Fibroblast of lung (primary cell): ENCODE results near the gene PPP2R1B. TPM values are rescaled to one million over a fixed set of nuclear protein-coding genes. Genes with fewer than 3 reads are reported as not detected.

ENCODE experiments used
- DNase-seq, 2 donors: peaks; one replicate each; pipeline versions ENCODE4 v3.0.0 to v3.0.0-alpha.2; 2010; ENCODE audit warnings: low read depth in 2 of 2
- H2AFZ ChIP-seq: 2 replicates; pipeline ENCODE4 v1.5.1; 2012; ENCODE audit warnings: low read length, control low read depth, inconsistent platforms
- H3K27ac ChIP-seq: 2 replicates; pipeline ENCODE4 v1.5.1; 2011; ENCODE audit warnings: low read length, control low read depth; ENCODE audit not compliant: insufficient read depth
- H3K27me3 ChIP-seq: 2 replicates; pipeline ENCODE4 v1.5.1; 2011; ENCODE audit warnings: mild to moderate bottlenecking, low read length; ENCODE audit not compliant: control insufficient read depth, insufficient read depth
- H3K36me3 ChIP-seq: 2 replicates; pipeline ENCODE4 v1.5.1; 2011; ENCODE audit warnings: low read length; ENCODE audit not compliant: control insufficient read depth, insufficient read depth
- H3K4me1 ChIP-seq: 2 replicates; pipeline ENCODE4 v1.5.1; 2011; ENCODE audit warnings: low read length; ENCODE audit not compliant: control insufficient read depth, insufficient read depth; ENCODE audit errors: extremely low read depth
- H3K4me2 ChIP-seq: 2 replicates; pipeline ENCODE4 v1.5.1; 2011; ENCODE audit warnings: low read length, control low read depth; ENCODE audit not compliant: insufficient read depth; ENCODE audit errors: extremely low read depth
- H3K4me3 ChIP-seq, 4 experiments: fragments of 200-600 bp in 1 of 4; sonication (generic) in 1 of 4; replicated peaks in 1 of 4; 2 replicates each; pipeline ENCODE4 v1.5.1; 2011 to 2016; ENCODE audit warnings: low read length in 4 of 4, low read depth in 3 of 4, mild to moderate bottlenecking in 3 of 4, control low read depth in 2 of 4, inconsistent platforms in 1 of 4, mixed read lengths in 1 of 4; ENCODE audit not compliant: insufficient read depth in 1 of 4; ENCODE audit errors: control extremely low read depth in 1 of 4
- H3K79me2 ChIP-seq: 2 replicates; pipeline ENCODE4 v1.5.1; 2012; ENCODE audit warnings: mild to moderate bottlenecking, low read length, inconsistent platforms; ENCODE audit not compliant: control insufficient read depth, insufficient read depth
- H3K9ac ChIP-seq: 2 replicates; pipeline ENCODE4 v1.5.1; 2011; ENCODE audit warnings: mild to moderate bottlenecking, low read length, control low read depth; ENCODE audit not compliant: insufficient read depth
- H3K9me3 ChIP-seq: 2 replicates; pipeline ENCODE4 v1.5.1; 2012; ENCODE audit warnings: low read depth, low read length; ENCODE audit not compliant: control insufficient read depth, insufficient read depth
- H4K20me1 ChIP-seq: 2 replicates; pipeline ENCODE4 v1.5.1; 2011; ENCODE audit warnings: low read length; ENCODE audit not compliant: control insufficient read depth, insufficient read depth; ENCODE audit errors: extremely low read depth
- CTCF ChIP-seq, 2 donors: IDR thresholded peaks in 1 of 2; conservative IDR thresholded peaks in 1 of 2; 1 replicate in 1 of 2; 2 replicates in 1 of 2; pipeline ENCODE4 v1.5.1; 2011 to 2012; ENCODE audit warnings: low read length in 2 of 2, control low read depth in 1 of 2, inconsistent platforms in 1 of 2, low read depth in 1 of 2, mild to moderate bottlenecking in 1 of 2
- EZH2 ChIP-seq: IDR thresholded peaks from 2 replicates; pipeline ENCODE4 v1.5.1; 2012; ENCODE audit warnings: low read length, control low read depth, mild to moderate bottlenecking; ENCODE audit errors: missing control alignments
- polyA plus RNA-seq, 2 donors: library from polyadenylated mRNA; depleted of rRNA in 1 of 2; stranded (reverse) in 1 of 2; unstranded in 1 of 2; fragments of >200 nt; gene quantifications; 2 replicates each; pipeline ENCODE4 v1.2.1, GENCODE V29; 2011 to 2012; ENCODE audit warnings: missing spikeins in 1 of 2
- total RNA-seq: library from RNA; depleted of rRNA; stranded (reverse); fragments of >200 nt; gene quantifications from 2 replicates; pipeline ENCODE4 v1.2.1, GENCODE V29; 2014

PPP2R1B gene
- total and polyA plus RNA-seq, 2 donors (not counting 1 experiment from before 2014, with no cell fraction given), result 40.3 to 43.1 TPM

GRCh38 chr11:111729071-111729830 lies 36.9 kb downstream of the PPP2R1B start:
- Histone ChIP-seq H3K9ac (no peak overlapping the region), H4K20me1 (no peaks in the 10 kb centered on the region), H3K79me2 (no peaks in the 10 kb centered on the region), H3K4me1 (peaks cover 23% of the 10 kb centered on the region), H3K27ac (no peak overlapping the region), H3K27me3 (no peaks in the 10 kb centered on the region), H3K4me3 (no peak overlapping the region), H2AFZ (no peak overlapping the region), H3K9me3 (no peaks in the 10 kb centered on the region), H3K4me2 (no peak overlapping the region), H3K36me3 (peaks cover 6% of the 10 kb centered on the region)
- TF ChIP-seq CTCF (conservative IDR thresholded peaks at IDR 0.05 in 1 of 2, IDR thresholded peaks at IDR 0.05 in 1 of 2; ENCODE audit: low read depth in 1 of 2, low read length in 2 of 2) (no peak), EZH2 (no peak)
- peak in 1 of 2 donors; percentile 49 for DNase-seq

- Histone ChIP-seq H3K9me3 (no peaks in the 10 kb centered on the region), H3K36me3 (peaks cover 10% of the 10 kb centered on the region), H3K4me3 (no peak overlapping the region)
Observed at GRCh38 chr11:111727431-111727830, 38.8 kb downstream of the PPP2R1B start.

GRCh38 chr11:111726301-111726713 lies 39.9 kb downstream of the PPP2R1B start:
- Histone ChIP-seq H2AFZ (no peak overlapping the region), H3K79me2 (no peaks in the 10 kb centered on the region), H3K9me3 (no peaks in the 10 kb centered on the region), H4K20me1 (no peaks in the 10 kb centered on the region), H3K9ac (no peak overlapping the region), H3K27me3 (no peaks in the 10 kb centered on the region), H3K4me3 (no peak overlapping the region), H3K4me1 (peaks cover 5% of the 10 kb centered on the region), H3K36me3 (peaks cover 12% of the 10 kb centered on the region), H3K27ac (no peak overlapping the region), H3K4me2 (no peak overlapping the region)
- TF ChIP-seq CTCF (conservative IDR thresholded peaks at IDR 0.05 in 1 of 2, IDR thresholded peaks at IDR 0.05 in 1 of 2; ENCODE audit: low read depth in 1 of 2, low read length in 2 of 2) (no peak), EZH2 (no peak)
- DNase-seq, result no peak

More at GRCh38 chr11:111727431-111727830, 38.8 kb downstream of the PPP2R1B start:
- no peak for DNase-seq
- TF ChIP-seq EZH2 (no peak), CTCF (conservative IDR thresholded peaks at IDR 0.05 in 1 of 2, IDR thresholded peaks at IDR 0.05 in 1 of 2; ENCODE audit: low read depth in 1 of 2, low read length in 2 of 2) (no peak)
- H3K9ac ChIP-seq, result no peak overlapping the region
- H3K4me2 ChIP-seq, result no peak overlapping the region
- H3K79me2 ChIP-seq, result no peaks in the 10 kb centered on the region
- H3K27me3 ChIP-seq, result no peaks in the 10 kb centered on the region
- peaks cover 5% of the 10 kb centered on the region for H3K4me1 ChIP-seq
- no peaks in the 10 kb centered on the region for H4K20me1 ChIP-seq
- H2AFZ ChIP-seq, result no peak overlapping the region
- H3K27ac ChIP-seq, result no peak overlapping the region
